ENCODE measurements around the gene HHLA2.

Gene HHLA2

DNA sequence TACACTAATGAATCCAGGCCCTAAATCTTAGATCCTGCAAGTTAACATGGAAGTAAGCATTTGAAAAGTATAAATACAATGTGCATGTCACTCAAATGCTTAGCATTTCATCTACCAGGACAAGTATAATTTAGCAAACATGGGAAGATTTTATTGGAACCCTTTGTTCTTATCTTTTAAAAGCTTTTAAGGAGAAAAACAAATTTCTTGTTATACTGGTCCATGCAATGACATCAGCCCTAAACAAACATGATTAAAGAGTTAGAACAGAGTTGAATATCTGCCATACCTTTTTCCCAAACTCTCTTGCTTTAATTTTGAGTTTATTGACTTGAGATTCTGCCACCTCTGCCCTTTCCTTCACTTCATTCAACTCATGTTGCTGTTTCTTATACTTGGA lies 87.0 kb downstream of the HHLA2 start:
- no peak for TF ChIP-seq TAF1 (IDR thresholded peaks at IDR 0.05; ENCODE audit: borderline replicate concordance, low read depth, low read length)
- TF ChIP-seq POLR2A (IDR thresholded peaks at IDR 0.05; ENCODE audit: low read depth, low read length), result no peak
- no peak for TF ChIP-seq POLR2AphosphoS5 (IDR thresholded peaks at IDR 0.05; ENCODE audit: low read depth, low read length)
- DNase-seq (ENCODE audit: insufficient read length) (no peak), FAIRE-seq (no peak)

DNA sequence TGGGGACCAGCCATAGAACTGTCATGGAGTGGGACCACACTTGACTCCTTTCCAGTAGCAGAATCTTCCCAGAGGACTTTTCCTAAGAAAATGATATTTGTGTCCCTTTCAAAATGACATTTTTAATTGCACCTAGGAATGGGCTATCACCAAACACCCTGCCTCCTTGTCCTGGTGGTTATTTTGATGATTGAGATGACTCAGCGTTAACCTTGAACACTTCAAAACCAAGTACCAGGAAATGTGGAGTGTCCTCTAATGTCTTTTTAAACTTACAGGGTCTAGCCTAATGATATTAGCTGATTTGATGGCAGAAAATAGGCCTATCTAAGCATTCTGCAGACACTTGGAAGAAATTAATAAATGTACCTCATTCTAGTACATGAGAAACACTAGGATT lies 90.7 kb downstream of the HHLA2 start:
- DNase-seq (ENCODE audit: insufficient read length) (no peak), FAIRE-seq (no peak)
- TF ChIP-seq POLR2A (IDR thresholded peaks at IDR 0.05; ENCODE audit: low read depth, low read length) (no peak), TAF1 (IDR thresholded peaks at IDR 0.05; ENCODE audit: borderline replicate concordance, low read depth, low read length) (no peak), POLR2AphosphoS5 (IDR thresholded peaks at IDR 0.05; ENCODE audit: low read depth, low read length) (no peak)

DNA sequence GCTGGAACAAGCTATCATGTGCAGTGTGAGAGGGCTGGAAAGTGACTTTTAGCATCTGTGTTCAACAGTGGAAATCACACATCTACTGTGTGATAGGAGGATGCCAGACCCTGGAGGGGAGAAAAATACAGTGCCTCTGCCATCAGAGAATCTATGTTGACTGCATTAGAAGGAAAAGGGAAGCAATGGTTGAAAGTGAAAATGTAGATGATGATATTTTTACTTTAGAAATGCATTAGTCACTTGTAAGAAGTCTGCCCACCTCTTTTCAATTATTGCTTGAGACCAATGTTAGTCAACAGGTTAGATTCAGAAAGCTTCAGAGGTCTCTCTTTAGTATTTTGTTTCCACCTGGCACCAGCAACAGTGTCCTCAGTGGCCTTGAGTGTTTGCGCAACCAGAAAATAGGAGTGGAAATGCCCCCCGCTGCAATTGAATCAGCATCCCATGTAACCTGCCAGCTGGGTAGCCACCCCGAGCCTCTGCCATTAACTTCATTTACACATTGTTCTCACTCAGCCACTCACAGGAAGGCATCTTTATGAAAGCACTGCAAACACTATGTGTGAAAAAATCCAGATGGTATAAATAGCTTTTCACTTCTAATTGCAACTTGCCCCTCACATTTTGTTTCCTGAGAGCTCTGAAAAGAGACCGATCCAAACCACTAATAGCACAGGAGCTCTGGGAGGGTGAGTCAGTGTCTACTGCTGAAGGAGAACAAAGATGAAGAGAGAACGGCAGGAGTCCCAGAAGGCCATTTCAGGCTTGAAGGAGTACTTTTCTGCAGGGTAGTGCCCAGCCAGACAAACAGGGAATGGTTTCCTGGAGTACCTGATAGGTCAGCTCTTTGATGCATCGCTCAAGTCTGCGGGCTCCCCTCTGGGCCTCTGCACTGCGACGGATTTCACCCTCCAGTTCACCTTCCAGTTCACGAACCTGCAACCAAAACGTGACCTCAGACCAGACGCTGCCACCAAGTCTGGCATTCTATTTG lies 92.1 kb downstream of the HHLA2 start:
- TF ChIP-seq TAF1 (IDR thresholded peaks at IDR 0.05; ENCODE audit: borderline replicate concordance, low read depth, low read length) (no peak), POLR2AphosphoS5 (IDR thresholded peaks at IDR 0.05; ENCODE audit: low read depth, low read length) (no peak), POLR2A (IDR thresholded peaks at IDR 0.05; ENCODE audit: low read depth, low read length) (no peak)
- FAIRE-seq (peak; percentile 83), DNase-seq (ENCODE audit: insufficient read length) (no peak)

DNA sequence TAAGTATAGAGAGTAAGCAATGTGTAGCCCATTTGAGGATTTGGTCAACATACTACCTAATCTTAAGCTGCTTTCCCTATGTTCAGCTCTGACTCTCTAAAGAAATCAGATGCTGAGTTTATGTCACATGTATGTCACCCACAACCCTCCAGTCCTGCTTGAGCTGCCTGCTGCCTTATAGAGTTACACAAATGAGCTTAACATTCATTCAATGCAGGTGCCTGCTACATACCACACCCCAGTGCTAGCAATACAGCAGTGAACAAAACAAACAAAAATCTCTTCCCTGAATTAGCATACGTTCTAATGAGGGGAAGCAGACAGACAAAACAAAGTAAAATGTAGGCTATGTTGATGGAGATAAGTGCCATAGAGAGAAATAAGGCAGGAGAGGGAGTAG lies 93.0 kb downstream of the HHLA2 start:
- TF ChIP-seq TAF1 (IDR thresholded peaks at IDR 0.05; ENCODE audit: borderline replicate concordance, low read depth, low read length) (no peak), POLR2AphosphoS5 (IDR thresholded peaks at IDR 0.05; ENCODE audit: low read depth, low read length) (no peak), POLR2A (IDR thresholded peaks at IDR 0.05; ENCODE audit: low read depth, low read length) (no peak)
- peak; percentile 76 for FAIRE-seq
- no peak for DNase-seq (ENCODE audit: insufficient read length)

DNA sequence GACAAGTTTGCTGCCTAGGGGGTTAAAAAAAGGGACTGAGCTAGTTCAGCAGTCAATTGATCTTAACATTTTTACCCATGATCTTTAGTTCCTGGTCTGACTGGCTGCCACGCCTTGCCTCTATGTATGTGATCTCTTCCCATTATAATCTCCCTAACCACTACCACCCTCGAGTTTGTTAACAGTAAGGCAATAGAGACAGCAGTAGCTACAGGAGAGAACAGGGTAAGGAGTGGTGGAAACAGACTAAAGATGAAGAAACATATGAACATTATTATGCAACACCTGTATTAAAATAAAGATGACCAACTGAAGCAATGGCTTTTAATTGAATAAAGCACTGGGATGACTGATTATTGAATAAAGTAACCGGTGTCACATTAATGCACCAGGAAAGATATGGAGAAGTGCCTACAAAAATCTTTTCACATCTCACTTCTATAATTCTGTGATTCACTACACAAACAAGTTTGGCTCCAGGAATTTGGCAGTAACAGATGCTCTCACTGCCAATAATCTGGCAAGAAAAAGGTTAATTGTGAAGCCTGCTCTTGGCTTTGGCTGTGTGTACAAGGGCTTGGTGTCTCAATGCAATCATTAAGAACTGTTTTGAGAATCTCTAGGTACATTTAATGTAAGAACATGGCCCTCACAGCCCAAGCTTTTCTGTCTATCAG lies 95.7 kb downstream of the HHLA2 start:
- DNase-seq (ENCODE audit: insufficient read length) (no peak), FAIRE-seq (no peak)
- TF ChIP-seq POLR2A (IDR thresholded peaks at IDR 0.05; ENCODE audit: low read depth, low read length) (no peak), POLR2AphosphoS5 (IDR thresholded peaks at IDR 0.05; ENCODE audit: low read depth, low read length) (no peak), TAF1 (IDR thresholded peaks at IDR 0.05; ENCODE audit: borderline replicate concordance, low read depth, low read length) (no peak)

DNA sequence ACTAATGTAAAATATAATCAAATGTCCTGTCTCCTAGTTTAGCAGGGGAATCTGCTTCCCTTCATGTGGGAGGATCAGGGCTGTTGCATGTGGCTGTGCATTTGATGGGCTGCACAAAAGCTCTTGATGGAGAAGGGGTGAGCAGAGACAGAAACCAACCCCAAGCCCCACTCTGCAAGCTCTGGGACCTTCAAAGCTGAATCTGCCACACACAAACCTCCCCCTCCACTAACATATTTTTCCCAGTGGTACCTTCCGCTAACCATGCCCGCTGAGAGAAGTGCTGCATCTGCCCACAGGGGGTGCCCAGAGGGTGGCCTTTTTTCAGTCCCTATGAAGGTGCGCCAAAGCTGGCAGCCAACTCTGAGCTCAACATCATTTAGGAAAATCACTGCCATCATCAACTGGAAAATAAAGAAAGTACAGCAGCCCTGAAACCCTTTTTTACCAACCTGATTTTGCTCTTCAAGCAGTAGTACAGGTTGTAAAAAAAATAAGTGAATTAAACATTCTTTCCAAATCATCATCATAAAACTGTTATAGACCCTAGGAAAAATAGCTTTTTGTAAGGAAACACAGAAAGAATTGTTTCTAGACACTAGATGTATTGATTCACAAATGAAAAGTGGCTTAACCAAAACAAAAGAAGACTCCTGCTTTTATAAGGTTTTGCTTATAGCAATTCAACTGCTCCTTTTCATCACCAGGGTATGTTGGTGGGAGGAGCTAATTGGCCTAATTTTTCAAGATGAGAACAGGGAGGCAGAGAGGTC lies 97.0 kb downstream of the HHLA2 start:
- FAIRE-seq (no peak), DNase-seq (ENCODE audit: insufficient read length) (no peak)
- TF ChIP-seq TAF1 (IDR thresholded peaks at IDR 0.05; ENCODE audit: borderline replicate concordance, low read depth, low read length) (no peak), POLR2AphosphoS5 (IDR thresholded peaks at IDR 0.05; ENCODE audit: low read depth, low read length) (no peak), POLR2A (IDR thresholded peaks at IDR 0.05; ENCODE audit: low read depth, low read length) (no peak)

DNA sequence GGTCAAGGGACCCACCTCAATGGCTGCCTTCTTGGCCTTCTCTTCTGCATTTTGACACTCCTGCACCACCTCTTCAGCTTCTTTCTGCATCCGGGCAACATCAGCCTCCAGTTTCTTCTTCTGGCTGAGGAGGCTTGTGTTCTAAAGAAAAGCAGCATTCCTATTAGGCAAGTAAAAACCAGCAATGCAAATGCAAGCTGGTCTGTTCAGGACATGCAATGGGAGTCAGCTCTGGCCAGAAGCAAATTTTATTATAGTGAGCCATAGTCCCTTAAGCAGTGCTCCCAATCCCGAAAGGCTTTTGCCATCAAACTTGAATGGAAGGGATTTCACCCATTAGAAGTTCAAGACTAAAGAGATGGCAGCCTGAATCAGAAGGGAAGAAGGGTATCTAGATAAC lies 97.7 kb downstream of the HHLA2 start:
- FAIRE-seq, result no peak
- DNase-seq (ENCODE audit: insufficient read length), result no peak
- no peak for TF ChIP-seq POLR2AphosphoS5 (IDR thresholded peaks at IDR 0.05; ENCODE audit: low read depth, low read length)
- TF ChIP-seq POLR2A (IDR thresholded peaks at IDR 0.05; ENCODE audit: low read depth, low read length), result no peak
- no peak for TF ChIP-seq TAF1 (IDR thresholded peaks at IDR 0.05; ENCODE audit: borderline replicate concordance, low read depth, low read length)

DNA sequence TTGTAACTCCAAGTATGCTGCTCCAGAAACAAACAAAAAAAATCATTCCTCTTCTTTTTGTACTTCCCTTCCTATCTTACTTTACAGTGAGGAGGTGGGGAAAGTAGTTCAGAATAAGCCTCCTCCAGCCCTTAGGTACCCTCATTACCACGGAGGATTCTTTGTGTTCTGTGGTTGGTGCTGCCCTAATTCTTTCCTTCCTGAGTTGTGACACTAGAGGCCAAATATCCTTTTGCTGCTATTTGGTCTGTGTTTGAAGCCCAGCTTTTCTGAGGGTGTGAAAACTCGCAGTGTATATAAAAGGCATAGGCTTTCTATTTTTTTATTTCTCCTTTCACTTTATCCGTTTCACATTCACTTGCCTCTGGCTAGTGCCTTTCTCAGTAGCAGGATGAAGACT lies 98.2 kb downstream of the HHLA2 start:
- DNase-seq (ENCODE audit: insufficient read length) (no peak), FAIRE-seq (no peak)
- TF ChIP-seq TAF1 (IDR thresholded peaks at IDR 0.05; ENCODE audit: borderline replicate concordance, low read depth, low read length) (no peak), POLR2AphosphoS5 (IDR thresholded peaks at IDR 0.05; ENCODE audit: low read depth, low read length) (no peak)

DNA sequence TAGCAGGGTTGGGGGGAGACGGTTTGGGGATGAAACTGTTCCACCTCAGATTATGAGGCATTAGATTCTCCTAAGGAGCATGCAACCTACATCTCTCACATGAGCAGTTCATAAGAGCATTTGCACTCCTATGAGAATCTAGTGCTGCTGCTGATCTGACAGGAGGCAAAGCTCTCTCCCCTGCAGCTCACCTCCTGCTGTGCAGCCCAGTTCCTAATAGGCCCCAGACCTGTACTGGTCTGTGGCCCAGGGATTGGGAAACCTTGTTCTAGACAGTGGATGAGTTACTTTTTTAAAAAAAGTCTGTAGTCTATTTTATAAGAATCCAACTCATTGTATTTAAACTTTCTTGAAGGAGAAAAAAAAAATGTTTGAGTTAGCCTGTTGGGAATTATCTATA lies 100.0 kb downstream of the HHLA2 start:
- no peak for TF ChIP-seq TAF1 (IDR thresholded peaks at IDR 0.05; ENCODE audit: borderline replicate concordance, low read depth, low read length)
- TF ChIP-seq POLR2A (IDR thresholded peaks at IDR 0.05; ENCODE audit: low read depth, low read length), result no peak
- TF ChIP-seq POLR2AphosphoS5 (IDR thresholded peaks at IDR 0.05; ENCODE audit: low read depth, low read length), result no peak
- DNase-seq (ENCODE audit: insufficient read length), result no peak
- no peak for FAIRE-seq

DNA sequence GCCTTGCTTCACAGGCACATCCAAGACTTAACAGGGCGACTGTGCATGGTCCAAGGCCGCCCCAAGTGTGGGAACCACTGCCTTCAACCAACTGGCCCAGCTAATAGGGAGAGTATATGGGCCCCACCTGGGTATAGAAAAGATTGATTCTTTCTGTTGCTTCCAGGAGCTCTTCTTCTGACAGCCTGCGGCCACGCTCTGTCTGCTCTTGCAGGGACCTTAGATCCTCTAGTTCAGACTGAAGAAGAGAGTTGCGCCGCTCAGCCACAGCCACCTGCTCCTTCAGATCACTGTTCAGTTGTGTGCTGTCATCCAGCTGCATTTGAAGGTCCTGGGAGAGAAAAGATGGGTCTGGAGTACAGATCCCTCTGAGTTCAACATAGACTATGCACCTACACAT lies 102.2 kb downstream of the HHLA2 start:
- no peak for DNase-seq (ENCODE audit: insufficient read length)
- TF ChIP-seq POLR2A (IDR thresholded peaks at IDR 0.05; ENCODE audit: low read depth, low read length) (no peak), TAF1 (IDR thresholded peaks at IDR 0.05; ENCODE audit: borderline replicate concordance, low read depth, low read length) (no peak), POLR2AphosphoS5 (IDR thresholded peaks at IDR 0.05; ENCODE audit: low read depth, low read length) (no peak)
- no peak for FAIRE-seq

DNA sequence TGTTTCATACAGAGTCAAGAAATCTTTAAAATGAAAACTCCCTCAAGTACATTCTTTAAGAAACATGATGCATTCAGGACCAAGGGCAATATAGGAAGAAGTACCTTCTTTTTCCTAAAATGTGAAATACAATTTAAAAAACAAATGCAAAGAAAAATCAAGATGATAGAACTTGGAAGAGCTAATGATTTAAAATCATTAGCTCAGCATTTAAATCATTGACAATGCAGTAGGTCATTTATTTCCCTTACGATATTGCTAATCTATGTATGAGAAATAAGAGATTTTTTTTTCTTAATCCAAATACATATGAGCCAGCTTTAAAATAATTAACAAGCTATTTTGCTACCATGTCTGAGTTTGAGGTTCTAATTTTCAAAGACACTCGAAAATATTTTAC lies 105.5 kb downstream of the HHLA2 start:
- FAIRE-seq (no peak), DNase-seq (ENCODE audit: insufficient read length) (no peak)
- no peak for TF ChIP-seq POLR2AphosphoS5 (IDR thresholded peaks at IDR 0.05; ENCODE audit: low read depth, low read length)
- no peak for TF ChIP-seq TAF1 (IDR thresholded peaks at IDR 0.05; ENCODE audit: borderline replicate concordance, low read depth, low read length)
- TF ChIP-seq POLR2A (IDR thresholded peaks at IDR 0.05; ENCODE audit: low read depth, low read length), result no peak

Measured in GM12892 (cell line).